Cortex of kidney (tissue), 1 donor: ENCODE measurements around the gene WEE1.
"Not testable (repeated sequence)": the region's sequence is repeated elsewhere in the genome, so short reads cannot be mapped to it uniquely, and the experiment has no call there.

Experiments
- DNase-seq: peaks from one replicate; lab custom pipeline; 2025; lab: John Stamatoyannopoulos, UW

Gene WEE1

DNA sequence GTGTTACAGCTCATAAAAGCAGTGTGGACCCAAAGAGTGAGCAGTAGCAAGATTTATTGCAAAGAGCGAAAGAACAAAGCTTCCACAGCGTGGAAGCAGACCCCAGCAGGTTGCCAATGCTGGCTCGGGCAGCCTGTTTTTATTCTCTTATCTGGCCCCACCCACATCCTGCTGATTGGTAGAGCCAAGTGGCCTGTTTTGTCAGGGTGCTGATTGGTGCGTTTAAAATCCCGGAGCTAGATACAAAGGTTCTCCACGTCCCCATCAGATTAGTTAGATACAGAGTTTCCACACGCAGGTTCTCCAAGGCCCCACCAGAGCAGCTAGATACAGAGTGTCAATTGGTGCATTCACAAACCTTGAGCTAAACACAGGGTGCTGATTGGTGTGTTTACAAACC lies 48.9 kb downstream of the WEE1 start:
- DNase-seq, result not testable (repeated sequence)

DNA sequence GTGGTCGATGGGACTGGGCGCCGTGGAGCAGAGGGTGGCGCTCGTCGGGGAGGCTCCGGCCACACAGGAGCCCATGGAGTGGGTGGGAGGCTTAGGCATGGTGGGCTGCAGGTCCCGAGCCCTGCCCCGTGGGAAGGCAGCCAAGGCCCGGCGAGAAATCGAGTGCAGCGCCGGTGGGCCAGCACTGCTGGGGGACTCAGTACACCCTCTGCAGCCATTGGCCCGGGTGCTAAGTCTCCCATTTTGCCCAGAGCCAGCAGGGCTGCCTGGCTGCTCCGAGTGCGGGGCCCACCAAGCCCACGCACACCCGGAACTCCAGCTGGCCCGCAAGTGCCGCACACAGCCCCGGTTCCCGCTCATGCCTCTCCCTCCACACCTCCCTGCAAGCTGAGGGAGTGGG lies 49.6 kb downstream of the WEE1 start:
- not testable (repeated sequence) for DNase-seq

DNA sequence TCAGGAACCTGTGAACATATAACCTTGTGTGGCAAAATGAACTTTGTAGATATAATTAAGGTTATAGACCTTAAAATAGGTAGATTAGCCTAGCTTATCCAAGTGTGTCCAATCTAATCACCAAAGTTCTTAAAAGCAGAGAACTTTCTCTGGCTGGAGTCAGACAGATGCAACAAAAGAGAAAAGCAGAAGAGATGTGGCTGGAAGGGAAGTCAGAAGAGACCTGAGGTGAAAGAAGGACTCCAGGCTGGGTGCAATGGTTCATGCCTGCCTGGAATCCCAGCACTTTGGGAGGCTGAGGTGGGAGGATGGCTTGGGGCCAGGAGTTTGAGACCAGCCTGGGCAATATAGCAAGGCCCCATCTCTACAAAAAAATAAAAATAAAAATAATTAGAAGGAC lies 51.0 kb downstream of the WEE1 start:
- no peak for DNase-seq

DNA sequence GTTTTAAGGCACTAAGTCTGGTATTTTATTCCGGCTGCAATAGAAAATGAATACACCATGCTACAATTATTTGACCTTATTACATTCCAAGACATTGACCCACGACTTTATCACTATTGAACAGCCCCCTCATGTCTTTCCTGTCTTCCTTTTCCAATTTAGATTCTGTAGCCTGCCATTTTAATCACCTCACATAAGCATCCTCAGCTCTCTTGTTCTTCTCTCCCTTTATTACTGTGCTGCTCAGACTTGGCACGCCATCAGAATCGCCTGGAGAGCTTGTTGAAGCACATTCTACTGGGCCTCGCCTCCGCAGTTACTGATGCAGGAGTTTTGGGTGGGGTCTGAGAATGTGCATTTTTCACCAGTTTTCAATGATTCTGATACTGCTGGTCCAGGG lies 51.7 kb downstream of the WEE1 start:
- DNase-seq, result no peak

DNA sequence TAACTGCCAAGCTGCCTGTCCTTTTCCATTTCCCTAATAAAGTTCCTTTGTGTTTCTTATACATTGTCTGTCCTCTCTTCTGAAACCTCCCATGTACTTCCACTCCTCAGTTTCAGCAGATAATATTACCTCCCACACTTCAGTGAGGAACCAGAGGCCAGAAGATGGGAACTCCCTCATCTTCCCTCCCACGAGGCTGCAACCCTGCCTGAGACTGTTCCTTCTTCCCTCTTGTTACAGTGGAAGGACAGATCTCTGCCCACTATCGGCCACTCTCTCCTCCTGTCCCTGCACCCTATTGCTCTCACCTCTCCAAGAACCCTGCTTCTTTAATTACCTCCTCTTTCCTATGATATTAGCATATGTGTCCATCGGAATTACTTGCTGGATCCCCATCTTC lies 52.3 kb downstream of the WEE1 start:
- no peak for DNase-seq

DNA sequence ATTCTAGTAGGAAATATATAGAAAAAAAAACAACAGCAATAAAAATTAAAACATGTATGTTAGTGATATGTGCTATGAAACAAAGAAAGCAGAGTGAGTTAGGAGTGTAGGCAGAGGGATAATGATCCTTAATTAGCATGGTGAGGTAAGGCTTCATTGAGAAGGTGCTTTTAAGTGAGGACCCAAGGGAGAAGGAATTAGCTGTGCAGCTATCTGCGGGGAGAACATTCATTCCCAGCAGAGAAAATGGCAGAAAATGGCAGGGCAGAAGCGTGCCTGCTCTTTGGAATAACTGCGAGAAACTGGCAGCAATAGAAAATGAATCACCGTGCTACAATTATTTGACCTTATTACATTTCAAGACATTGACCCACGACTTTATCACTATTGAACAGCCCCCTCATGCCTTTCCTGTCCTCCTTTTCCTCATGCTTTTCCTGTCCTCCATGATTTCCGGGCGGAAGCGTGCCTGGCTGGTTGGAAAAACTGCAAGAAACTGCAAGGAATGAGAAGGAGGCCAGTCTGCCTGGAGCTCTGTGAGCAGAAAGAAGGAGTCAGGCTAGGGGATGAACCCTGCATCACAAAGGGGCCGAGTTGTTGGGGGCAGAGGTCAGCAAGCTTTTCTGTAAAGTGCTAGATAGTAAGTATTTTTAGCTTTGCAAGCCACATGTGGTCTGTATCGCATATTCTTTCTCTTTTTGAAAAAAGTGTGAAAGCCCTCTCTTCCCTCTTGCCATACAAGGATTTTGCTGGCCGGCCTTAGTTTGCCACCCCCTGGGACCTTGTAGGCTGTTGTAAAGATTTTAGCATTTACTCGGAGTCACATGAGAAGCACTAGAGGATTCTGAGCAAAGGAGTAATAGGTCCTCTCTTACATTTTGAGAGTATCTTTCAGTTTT lies 53.3 kb downstream of the WEE1 start:
- no peak for DNase-seq

DNA sequence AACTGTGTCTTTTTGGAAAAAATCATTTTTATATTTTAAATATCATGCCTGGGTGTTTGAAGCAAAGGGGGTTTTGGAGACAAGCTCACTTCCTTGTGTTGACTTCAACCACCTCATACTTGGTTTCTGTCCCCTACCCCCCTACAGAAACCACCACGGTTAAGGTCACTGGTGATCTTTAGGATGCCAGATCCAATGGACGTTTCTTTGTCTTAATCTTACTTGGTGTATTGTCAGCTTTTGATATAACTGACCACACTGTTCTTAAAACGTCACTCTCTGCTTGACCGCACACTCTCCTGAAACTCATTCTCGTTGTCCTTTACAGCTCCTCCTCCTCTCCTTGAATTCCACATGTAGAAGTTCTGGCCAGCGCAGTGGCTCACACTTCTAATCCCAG lies 55.6 kb downstream of the WEE1 start:
- DNase-seq, result no peak

DNA sequence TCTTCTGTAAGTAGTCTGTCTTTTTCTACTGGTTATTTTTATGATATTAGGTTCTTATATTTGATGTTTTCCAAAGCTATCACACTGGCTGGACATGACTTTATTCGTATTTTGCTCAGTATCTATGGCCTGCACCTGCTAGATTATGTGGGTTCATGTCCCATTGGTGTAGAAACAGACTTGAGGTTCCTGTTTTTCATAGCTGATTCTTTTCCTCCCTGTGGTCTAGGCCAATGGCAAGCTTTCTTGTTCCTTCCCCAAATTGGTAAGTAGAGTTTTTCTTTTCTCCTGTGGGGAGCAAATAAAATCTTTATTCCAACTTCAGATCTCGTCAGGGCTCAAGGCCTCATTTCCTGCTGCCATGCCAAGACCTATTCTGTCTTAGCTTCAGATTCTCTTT lies 60.2 kb downstream of the WEE1 start:
- DNase-seq, result no peak

DNA sequence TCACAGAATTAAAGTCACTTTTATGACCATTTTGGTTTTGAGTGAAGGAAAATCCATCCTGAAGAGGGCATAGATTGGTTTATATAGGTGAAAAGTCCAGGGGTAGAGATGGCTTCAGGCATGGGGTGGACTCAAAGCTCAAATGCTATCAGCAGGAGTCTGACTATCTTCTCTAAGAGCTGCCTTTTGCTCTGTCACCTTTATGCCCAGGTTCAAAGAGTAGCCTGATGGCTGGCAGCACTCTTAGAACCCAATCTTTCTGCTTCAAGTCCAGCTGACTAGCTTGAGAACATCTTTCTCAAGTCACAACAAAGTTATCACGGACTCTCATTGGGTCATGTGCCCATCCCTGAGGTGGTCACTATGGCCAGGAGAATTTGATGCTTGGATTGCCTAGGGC lies 63.2 kb downstream of the WEE1 start:
- DNase-seq, result no peak

DNA sequence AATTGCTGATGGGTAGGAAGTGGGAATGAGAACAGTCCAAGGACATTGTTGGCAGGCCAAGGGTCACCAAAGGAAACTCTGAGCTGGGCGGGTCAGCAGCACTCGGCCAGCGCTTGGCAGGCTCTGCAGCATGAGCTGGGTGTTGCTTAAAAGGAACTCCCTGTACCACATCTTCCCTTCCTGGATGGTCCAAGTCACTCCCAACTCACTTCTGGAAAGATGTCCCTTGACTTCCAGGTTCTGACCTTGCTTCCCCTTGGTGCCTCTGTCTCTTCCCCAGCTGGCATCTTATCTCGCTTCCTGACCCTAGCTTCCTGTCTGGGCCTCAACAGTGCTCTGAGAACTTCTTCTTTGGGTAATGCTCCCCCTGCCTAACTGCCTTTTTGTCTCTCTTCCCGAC lies 65.6 kb downstream of the WEE1 start:
- DNase-seq, result no peak
